ENCODE data around the gene NCKIPSD. TPM values are rescaled to one million over a fixed set of nuclear protein-coding genes. Genes with fewer than 3 reads are reported as not detected.

NCKIPSD gene
- total RNA-seq, 1 experiment from 2014 or later = 46.0 TPM

GRCh38 chr3:48651771-48652170 lies 33.9 kb downstream of the NCKIPSD start:
- H2BK15ac ChIP-seq (ENCODE audit: low read depth, low read length) = no peak overlapping the region
- H4K8ac ChIP-seq (replicated peaks; ENCODE audit: insufficient read length, low read depth, low read length) = no peak overlapping the region
- H3K56ac ChIP-seq (ENCODE audit: insufficient read length, low read depth, low read length) = no peak overlapping the region
- H2BK12ac ChIP-seq (ENCODE audit: insufficient read length, low read depth, low read length) = no peak overlapping the region
- H3K4me2 ChIP-seq (ENCODE audit: insufficient read depth, insufficient read length, low read length) = no peak overlapping the region
- no peaks in the 10 kb centered on the region; the same call in 1 of the 2 replicates for H3K4me1 ChIP-seq (ENCODE audit: insufficient read depth, low read length)
- no peaks in the 10 kb centered on the region for H3K79me1 ChIP-seq (ENCODE audit: insufficient read depth, low read depth, low read length, poor library complexity, severe bottlenecking)
- no CpG with 5 or more reads among the region's 11 CpGs for WGBS (ENCODE audit: extremely low coverage, insufficient read length, low lambda C conversion rate)
- H3K9ac ChIP-seq (ENCODE audit: extremely low read depth, insufficient read length, low read length) = no peak overlapping the region
- no peaks in the 10 kb centered on the region for H3K9me3 ChIP-seq (ENCODE audit: control insufficient read depth, low read depth, low read length)
- no peak overlapping the region for H2BK5ac ChIP-seq (ENCODE audit: insufficient read length, low read length)
- H3T11ph ChIP-seq (ENCODE audit: low read length) = no peak overlapping the region
- Mint-ChIP-seq H3K36me3 (ENCODE audit: insufficient read depth in 1 of 3, low read depth in 3 of 3) (peaks cover 28 to 48% (median 48%) of the 10 kb centered on the region in 3 experiments; a peak in 6 of 7 replicates), H3K4me3 (no peak overlapping the region), H3K9me3 (no peaks in the 10 kb centered on the region), H3K27ac (no peak overlapping the region), H3K4me1 (peaks cover 4 to 8% of the 10 kb centered on the region in 2 experiments), H3K27me3 (ENCODE audit: low read depth) (peaks cover 2% of the 10 kb centered on the region; the same call in 1 of the 2 replicates)
- no peak overlapping the region for H3K23ac ChIP-seq (ENCODE audit: insufficient read length, low read depth, low read length)
- DNase-seq = no peak
- H3K79me2 ChIP-seq (ENCODE audit: insufficient read depth, low read length) = no peaks in the 10 kb centered on the region
- no peak overlapping the region for H2AK5ac ChIP-seq (ENCODE audit: insufficient read length, low read length)
- H4K5ac ChIP-seq (ENCODE audit: insufficient read length, low read depth, low read length) = no peak overlapping the region
- no peak overlapping the region for H3K4ac ChIP-seq (ENCODE audit: low read depth, low read length)
- H2BK20ac ChIP-seq (ENCODE audit: low read depth, low read length, poor library complexity, severe bottlenecking) = no peak overlapping the region
- H2AFZ ChIP-seq (ENCODE audit: low read length) = no peak overlapping the region
- no peak overlapping the region for H2BK120ac ChIP-seq (ENCODE audit: low read depth, low read length, poor library complexity, severe bottlenecking)
- no peak overlapping the region for H3K18ac ChIP-seq (ENCODE audit: insufficient read length, low read depth, low read length)
- H4K20me1 ChIP-seq (ENCODE audit: control insufficient read depth, insufficient read depth, insufficient read length) = peaks cover 2% of the 10 kb centered on the region
- TF ChIP-seq CTCF (conservative IDR thresholded peaks at IDR 0.05) = no peak
- H4K91ac ChIP-seq (ENCODE audit: insufficient read length, low read depth, low read length) = no peak overlapping the region
- no peaks in the 10 kb centered on the region for H3K27me3 ChIP-seq (ENCODE audit: insufficient read depth, low read length)
- no peak overlapping the region for H3K14ac ChIP-seq (ENCODE audit: insufficient read depth, low read length)
- peaks cover 3% of the 10 kb centered on the region for H3K23me2 ChIP-seq (ENCODE audit: insufficient read length, low read depth, low read length, poor library complexity, severe bottlenecking)
- H3K27ac ChIP-seq (ENCODE audit: insufficient read length, low read depth, low read length) = no peak overlapping the region

Measured in H9 (cell line).